K562 (cell line): ENCODE measurements around the gene GPR83. TPM values are rescaled to one million over a fixed set of nuclear protein-coding genes. Genes with fewer than 3 reads are reported as not detected.

ENCODE experiments used
- ATAC-seq: fragments of 200-7000 bp; cut with Tn5 transposase; 3 replicates; pipeline ENCODE4 v1.9.1; 2020; ENCODE audit warnings: moderate library complexity
- BruUV-seq: library from RNA; stranded (reverse); fragments of 400-500 nt; replicated peaks from 2 replicates; lab custom pipeline; 2021; lab: Mats Ljungman, UMichigan
- CTCF ChIA-PET: fragments of 300-600 bp; formaldehyde crosslinking; extraction: SDS; loops from one replicate; lab custom pipeline; 2021; ENCODE audit warnings: low intra/inter-chr PET ratio; lab: Yijun Ruan, JAX
- POLR2A ChIA-PET: fragments of 300-600, 350-650 bp; sonication (Branson Sonifier 250); formaldehyde crosslinking; extraction: SDS; loops from one replicate; lab custom pipeline; 2021; ENCODE audit warnings: antibody characterized with exemption, inconsistent platforms; lab: Yijun Ruan, JAX
- DNase-seq, 4 experiments: peaks; one replicate each; pipeline versions ENCODE4 v3.0.0 to v3.0.0-alpha.2; 2011 to 2018; ENCODE audit warnings: low spot score in 3 of 4, mixed read lengths in 3 of 4; ENCODE audit errors: extremely low read depth in 1 of 4
- FAIRE-seq: peaks from 2 replicates; lab custom pipeline; 2011; peaks lifted over from hg19 to GRCh38; lab: Jason Lieb, UNC
- H2AFZ ChIP-seq: 2 replicates; pipeline ENCODE4 v1.6.0; 2011; ENCODE audit warnings: low read depth, low read length, control low read depth, inconsistent platforms
- H3K27ac ChIP-seq: fragments of 200-600 bp; 3 replicates; pipeline ENCODE4 v1.8.0; 2011; ENCODE audit warnings: low read depth, mild to moderate bottlenecking, control low read depth, inconsistent platforms, low read length, moderate library complexity, mixed read lengths; ENCODE audit errors: extremely low read depth
- H3K27me3 ChIP-seq, 2 experiments: fragments of 300-600 bp in 1 of 2; 2 replicates in 1 of 2; 3 replicates in 1 of 2; pipeline versions ENCODE4 v1.6.0 to v1.8.0; 2011; ENCODE audit warnings: inconsistent platforms in 2 of 2, low read length in 2 of 2, mild to moderate bottlenecking in 1 of 2, mixed read lengths in 1 of 2, moderate library complexity in 1 of 2; ENCODE audit not compliant: control insufficient read depth in 2 of 2, insufficient read depth in 2 of 2
- H3K36me3 ChIP-seq: fragments of 300-600 bp; 3 replicates; pipeline ENCODE4 v1.8.0; 2011; ENCODE audit warnings: mild to moderate bottlenecking, low read length, inconsistent platforms; ENCODE audit not compliant: control insufficient read depth, insufficient read depth
- H3K4me1 ChIP-seq, 2 experiments: fragments of 200-600 bp in 1 of 2; replicated peaks in 1 of 2; 2 replicates in 1 of 2; 3 replicates in 1 of 2; pipeline versions ENCODE4 v1.5.1 to v1.8.0; 2011; ENCODE audit warnings: inconsistent platforms in 2 of 2, low read length in 2 of 2, mild to moderate bottlenecking in 1 of 2, mixed read lengths in 1 of 2, moderate library complexity in 1 of 2; ENCODE audit not compliant: control insufficient read depth in 2 of 2, insufficient read depth in 2 of 2
- H3K4me2 ChIP-seq: 2 replicates; pipeline ENCODE4 v1.6.1; 2011; ENCODE audit warnings: low read length, control low read depth, inconsistent platforms, mixed read lengths; ENCODE audit not compliant: insufficient read depth
- H3K4me3 ChIP-seq: fragments of 200-600 bp; sonication (generic), shearing (Covaris generic); 2 replicates; pipeline ENCODE4 v1.5.1; 2016; ENCODE audit warnings: control low read depth, inconsistent platforms
- H3K79me2 ChIP-seq: fragments of 200-600 bp; 3 replicates; pipeline ENCODE4 v1.8.0; 2011; ENCODE audit warnings: low read length, inconsistent platforms; ENCODE audit not compliant: control insufficient read depth, insufficient read depth
- H3K9ac ChIP-seq, 2 experiments: 2 replicates each; pipeline versions ENCODE4 v1.6.0 to v1.6.1; 2011; ENCODE audit warnings: low read depth in 2 of 2, low read length in 2 of 2, control low read depth in 1 of 2, inconsistent platforms in 1 of 2, mild to moderate bottlenecking in 1 of 2, mixed read lengths in 1 of 2; ENCODE audit not compliant: insufficient read depth in 1 of 2
- H3K9me1 ChIP-seq: one replicate; pipeline ENCODE4 v1.6.0; 2011; ENCODE audit warnings: inconsistent platforms, mild to moderate bottlenecking, low read length, moderate library complexity; ENCODE audit not compliant: control insufficient read depth, insufficient read depth
- H3K9me3 ChIP-seq: replicated peaks from 2 replicates; pipeline ENCODE4 v1.5.1; 2011; ENCODE audit warnings: low read depth, low read length, inconsistent platforms; ENCODE audit not compliant: control insufficient read depth, insufficient read depth
- H4K20me1 ChIP-seq: replicated peaks from 2 replicates; pipeline ENCODE4 v1.6.1; 2011; ENCODE audit warnings: low read length, inconsistent platforms, mixed read lengths; ENCODE audit not compliant: control insufficient read depth, insufficient read depth
- ARID1B ChIP-seq: fragments of 450-650 bp; IDR thresholded peaks from 2 replicates; pipeline ENCODE4 v1.6.1; 2016; ENCODE audit warnings: antibody characterized with exemption, mild to moderate bottlenecking, inconsistent platforms
- DMBX1 ChIP-seq: fragments of 250-450 bp; sonication (Bioruptor Pico); IDR thresholded peaks from 2 replicates; pipeline ENCODE4 v1.8.0; 2022; ENCODE audit warnings: inconsistent platforms, mild to moderate bottlenecking, moderate library complexity, borderline replicate concordance
- ETS2 ChIP-seq: IDR thresholded peaks from 2 replicates; pipeline ENCODE4 v1.6.1; 2016; ENCODE audit warnings: borderline replicate concordance, missing genetic modification characterization, mild to moderate bottlenecking, moderate library complexity, missing compliant biosample characterization; ENCODE audit not compliant: poor library complexity, severe bottlenecking
- GABPA ChIP-seq: fragments of 200-800 bp; sonication (Bioruptor generic); conservative IDR thresholded peaks from 2 replicates; pipeline ENCODE4 v1.6.1; 2016; ENCODE audit warnings: low read depth, missing genetic modification characterization, missing compliant biosample characterization
- HDAC1 ChIP-seq, 2 experiments: fragments of 450-650 bp; IDR thresholded peaks; 2 replicates each; pipeline ENCODE4 v1.6.1; 2016 to 2017; ENCODE audit warnings: inconsistent platforms in 1 of 2, mild to moderate bottlenecking in 1 of 2, moderate library complexity in 1 of 2
- MAFF ChIP-seq: IDR thresholded peaks from 2 replicates; pipeline ENCODE4 v1.6.1; 2012; ENCODE audit warnings: low read length, improper control_type of control experiment
- NR2C2 ChIP-seq, 2 experiments: fragments of 200-800 bp in 1 of 2; sonication (Bioruptor generic) in 1 of 2; sonication (generic) in 1 of 2; formaldehyde crosslinking in 1 of 2; IDR thresholded peaks; 2 replicates each; pipeline versions ENCODE4 v1.6.1 to v1.8.0; 2016 to 2022; ENCODE audit warnings: mild to moderate bottlenecking in 1 of 2, missing compliant biosample characterization in 1 of 2, missing genetic modification characterization in 1 of 2, missing genetic modification reagents in 1 of 2
- PML ChIP-seq: IDR thresholded peaks from 2 replicates; pipeline ENCODE4 v1.6.1; 2012; ENCODE audit warnings: low read length, inconsistent platforms
- POLR2AphosphoS5 ChIP-seq: IDR thresholded peaks from 2 replicates; pipeline ENCODE4 v1.6.1; 2011; ENCODE audit warnings: mild to moderate bottlenecking, low read depth, low read length, moderate library complexity; ENCODE audit not compliant: control insufficient read depth, insufficient read depth
- RBM39 ChIP-seq: fragments of 200-400 bp; formaldehyde crosslinking; optimal IDR thresholded peaks from 2 replicates; pipeline ENCODE3; 2018; ENCODE audit warnings: low read depth, low read length
- RCOR1 ChIP-seq, 2 experiments: IDR thresholded peaks; 2 replicates each; pipeline ENCODE4 v1.6.1; 2012; ENCODE audit warnings: low read depth in 2 of 2, low read length in 2 of 2, borderline replicate concordance in 1 of 2, improper control_type of control experiment in 1 of 2
- SIN3B ChIP-seq: fragments of 450-650 bp; IDR thresholded peaks from 2 replicates; pipeline ENCODE4 v1.6.1; 2017; ENCODE audit warnings: low read depth, mild to moderate bottlenecking, moderate library complexity
- TEAD4 ChIP-seq, 2 experiments: sonication (generic) in 1 of 2; formaldehyde crosslinking in 1 of 2; IDR thresholded peaks; 2 replicates each; pipeline versions ENCODE4 v1.6.1 to v1.8.0; 2012 to 2022; ENCODE audit warnings: borderline replicate concordance in 1 of 2, inconsistent platforms in 1 of 2, low read length in 1 of 2, mild to moderate bottlenecking in 1 of 2, missing genetic modification reagents in 1 of 2
- ZNF41 ChIP-seq: fragments of 250-450 bp; sonication (Bioruptor Pico); conservative IDR thresholded peaks from 2 replicates; pipeline ENCODE4 v1.4.0; 2020; ENCODE audit warnings: mild to moderate bottlenecking
- ZNF77 ChIP-seq: fragments of 250-450 bp; sonication (Bioruptor Pico); IDR thresholded peaks from 2 replicates; pipeline ENCODE4 v1.5.0; 2020
- WGBS: fragments of 100-300 bp; shearing (Covaris generic); methylation state at CpG from one replicate; pipeline ENCODE4 v1.1.6; 2016; ENCODE audit warnings: low coverage, mixed read lengths; ENCODE audit not compliant: insufficient coverage; ENCODE audit errors: missing lambda C conversion rate; 5-methylcytosine and 5-hydroxymethylcytosine counted together
- in situ Hi-C: fragments of 300-500 bp; cut with MboI; formaldehyde crosslinking; loops from 4 replicates; pipeline ENCODE4 v1.15.0; 2018; ENCODE audit warnings: inconsistent platforms, mixed read lengths
- intact Hi-C: fragments of 100-400 bp; cut with micrococcal nuclease; formaldehyde crosslinking; loops from 2 replicates; pipeline ENCODE4 v1.14.2; 2022
- polyA plus RNA-seq, 8 experiments: library from polyadenylated mRNA; depleted of rRNA in 4 of 8; stranded (reverse) in 5 of 8; unstranded in 3 of 8; fragments of >200 nt; fragmentation: Nextera tagmentation in 2 of 8; fragmentation: Illumina TruSeq in 1 of 8; extraction: Ambion mirVana in 2 of 8; extraction: Trizol in 1 of 8; gene quantifications; 2 replicates each; pipeline versions ENCODE4 v1.2.1 to v1.2.3, GENCODE V29; 2011 to 2014; ENCODE audit warnings: inconsistent platforms in 1 of 8, missing spikeins in 1 of 8
- total RNA-seq, 7 experiments: library from RNA; depleted of rRNA in 6 of 7; stranded (reverse); fragments of >200 nt in 6 of 7; fragmentation: Illumina TruSeq in 2 of 7; extraction: Trizol in 2 of 7; gene quantifications; 2 replicates each; pipeline versions ENCODE4 v1.2.1 to v1.2.3, GENCODE V29; 2011 to 2021; ENCODE audit warnings: low replicate concordance in 1 of 7
- TF ChIP-seq, protein P1 (sequence below): fragments of 200-800 bp; sonication (Bioruptor generic); IDR thresholded peaks from 2 replicates; pipeline ENCODE4 v1.6.1; 2017; ENCODE audit warnings: missing genetic modification characterization, missing compliant biosample characterization
- TF ChIP-seq, protein P2 (sequence below): fragments of 250-450 bp; sonication (Bioruptor Pico); IDR thresholded peaks from 2 replicates; pipeline ENCODE4 v1.8.0; 2022; ENCODE audit warnings: inconsistent platforms

GPR83 gene
- total and polyA plus RNA-seq, 9 of the 15 experiments (the other 6 are each of a cell fraction or from before 2014, with no cell fraction given) = 0.03 to 0.13 (median 0.08) TPM; not detected in 2

DNA sequence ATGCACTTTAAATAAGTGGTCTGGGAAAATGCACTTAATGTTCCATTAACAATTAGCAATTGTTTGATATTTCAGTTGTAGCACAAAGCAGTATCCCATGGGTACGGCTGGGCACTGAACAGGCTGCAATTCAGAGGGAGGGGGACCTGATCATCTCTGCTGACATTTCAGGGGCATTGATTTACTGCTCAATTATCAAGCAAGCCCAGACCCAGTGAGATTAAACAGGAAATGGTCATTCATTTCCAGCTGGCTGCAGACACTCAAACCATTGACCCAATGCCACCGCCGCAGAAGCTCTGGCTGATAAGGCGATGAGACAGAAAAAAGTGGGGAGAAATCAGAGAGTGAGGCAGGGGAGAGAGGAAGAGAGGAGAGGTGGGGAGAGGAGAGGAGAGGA, 1.2 kb downstream of the GPR83 start:
- ChIA-PET CTCF (no interaction called here), POLR2A (no interaction called here)
- peak in 1 of 4 experiments; percentile 24 for DNase-seq
- no TSS peak for BruUV-seq
- no peak overlapping the region for H3K4me2 ChIP-seq
- H4K20me1 ChIP-seq = no peaks in the 10 kb centered on the region
- ATAC-seq = no peak
- no peaks in the 10 kb centered on the region for H3K9me1 ChIP-seq
- intact Hi-C loops = no loop called here
- no peak overlapping the region for H3K27ac ChIP-seq
- H3K9ac ChIP-seq = no peak overlapping the region
- WGBS = 0% methylated on average over 4 of the region's 4 CpGs
- H3K36me3 ChIP-seq = no peaks in the 10 kb centered on the region
- FAIRE-seq = no peak
- H3K9me3 ChIP-seq = no peaks in the 10 kb centered on the region
- in situ Hi-C loops = no loop called here
- peaks cover 11 to 44% of the 10 kb centered on the region in 2 experiments; a peak in 4 of 5 replicates for H3K27me3 ChIP-seq
- H2AFZ ChIP-seq = no peak overlapping the region
- no peak overlapping the region for H3K4me3 ChIP-seq
- H3K79me2 ChIP-seq = no peaks in the 10 kb centered on the region
- H3K4me1 ChIP-seq = peaks cover 0 to 10% of the 10 kb centered on the region in 2 experiments; a peak in 3 of 5 replicates
- TF ChIP-seq MAFF (no peak), ZNF41 (CRISPR knock-in tag) (no peak), ETS2 (no peak), POLR2AphosphoS5 (peak; percentile 28; the same call in 1 of the 2 replicates), PML (peak; percentile 41; the same call in 1 of the 2 replicates), NR2C2 (CRISPR knock-in tag; IDR thresholded peaks at IDR 0.05) (no peak), NR2C2 (tag; IDR thresholded peaks at IDR 0.05) (no peak), HDAC1 (IDR thresholded peaks at IDR 0.05) (peak in 1 of 2 experiments; percentile 44; a peak in 1 of 4 replicates), RBM39 (no peak), RCOR1 (IDR thresholded peaks at IDR 0.05; ENCODE audit: borderline replicate concordance in 1 of 2, low read depth in 2 of 2, low read length in 2 of 2) (peak in 1 of 2 experiments; percentile 62; a peak in 2 of 4 replicates), ARID1B (peak; percentile 77), ZNF77 (CRISPR knock-in tag) (no peak), TEAD4 (IDR thresholded peaks at IDR 0.05; ENCODE audit: low read length) (peak; percentile 88), TEAD4 (CRISPR knock-in tag; IDR thresholded peaks at IDR 0.05; ENCODE audit: borderline replicate concordance) (no peak), SIN3B (no peak), DMBX1 (CRISPR knock-in tag) (0 out of 2 replicates have a peak, but pooled peaks have one; percentile 32), GABPA (tag) (peak; percentile 56)
- TF ChIP-seq, protein P1, sequence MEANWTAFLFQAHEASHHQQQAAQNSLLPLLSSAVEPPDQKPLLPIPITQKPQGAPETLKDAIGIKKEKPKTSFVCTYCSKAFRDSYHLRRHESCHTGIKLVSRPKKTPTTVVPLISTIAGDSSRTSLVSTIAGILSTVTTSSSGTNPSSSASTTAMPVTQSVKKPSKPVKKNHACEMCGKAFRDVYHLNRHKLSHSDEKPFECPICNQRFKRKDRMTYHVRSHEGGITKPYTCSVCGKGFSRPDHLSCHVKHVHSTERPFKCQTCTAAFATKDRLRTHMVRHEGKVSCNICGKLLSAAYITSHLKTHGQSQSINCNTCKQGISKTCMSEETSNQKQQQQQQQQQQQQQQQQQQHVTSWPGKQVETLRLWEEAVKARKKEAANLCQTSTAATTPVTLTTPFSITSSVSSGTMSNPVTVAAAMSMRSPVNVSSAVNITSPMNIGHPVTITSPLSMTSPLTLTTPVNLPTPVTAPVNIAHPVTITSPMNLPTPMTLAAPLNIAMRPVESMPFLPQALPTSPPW = peak; percentile 46
- TF ChIP-seq, protein P2, sequence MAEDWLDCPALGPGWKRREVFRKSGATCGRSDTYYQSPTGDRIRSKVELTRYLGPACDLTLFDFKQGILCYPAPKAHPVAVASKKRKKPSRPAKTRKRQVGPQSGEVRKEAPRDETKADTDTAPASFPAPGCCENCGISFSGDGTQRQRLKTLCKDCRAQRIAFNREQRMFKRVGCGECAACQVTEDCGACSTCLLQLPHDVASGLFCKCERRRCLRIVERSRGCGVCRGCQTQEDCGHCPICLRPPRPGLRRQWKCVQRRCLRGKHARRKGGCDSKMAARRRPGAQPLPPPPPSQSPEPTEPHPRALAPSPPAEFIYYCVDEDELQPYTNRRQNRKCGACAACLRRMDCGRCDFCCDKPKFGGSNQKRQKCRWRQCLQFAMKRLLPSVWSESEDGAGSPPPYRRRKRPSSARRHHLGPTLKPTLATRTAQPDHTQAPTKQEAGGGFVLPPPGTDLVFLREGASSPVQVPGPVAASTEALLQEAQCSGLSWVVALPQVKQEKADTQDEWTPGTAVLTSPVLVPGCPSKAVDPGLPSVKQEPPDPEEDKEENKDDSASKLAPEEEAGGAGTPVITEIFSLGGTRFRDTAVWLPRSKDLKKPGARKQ (CRISPR knock-in tag) = no peak
